Measurements from ENCODE around the gene AP3S2. TPM values are rescaled to one million over a fixed set of nuclear protein-coding genes. Genes with fewer than 3 reads are reported as not detected.

AP3S2 gene
- total and polyA plus RNA-seq, 2 of the 8 experiments (the other 6 are each of a cell fraction or from before 2014, with no cell fraction given) = 19.2 to 45.4 TPM

DNA sequence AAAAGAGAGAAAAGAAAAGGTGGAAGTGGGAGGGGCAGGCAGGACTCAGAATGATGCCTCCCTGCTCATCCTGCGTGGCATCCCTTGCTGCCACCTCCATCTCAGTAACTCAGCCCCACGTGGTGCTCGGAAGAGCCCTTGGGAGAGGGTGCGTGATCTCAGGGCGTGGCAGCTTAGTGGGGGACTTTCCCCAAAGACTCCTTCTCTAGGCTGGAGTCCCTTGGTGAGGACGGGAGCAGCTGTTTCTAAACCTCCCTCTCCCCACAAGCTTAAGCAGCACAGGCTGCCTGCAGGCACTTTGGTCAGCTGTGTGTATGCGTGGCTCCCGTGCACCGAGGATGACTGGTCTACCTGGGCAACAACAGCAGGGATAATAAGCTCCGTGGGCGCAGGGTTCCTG lies 71.8 kb downstream of the AP3S2 start:
- Histone ChIP-seq H2BK12ac (ENCODE audit: low read depth, low read length) (no peak overlapping the region), H3K4ac (replicated peaks; ENCODE audit: insufficient read length, low read depth, low read length) (no peak overlapping the region), H3K9me3 (ENCODE audit: insufficient read depth in 2 of 2, low read depth in 1 of 2, low read length in 1 of 2) (no peaks in the 10 kb centered on the region), H4K20me1 (replicated peaks in 1 of 2; ENCODE audit: control insufficient read depth in 1 of 2, insufficient read depth in 2 of 2, low read length in 2 of 2) (no peaks in the 10 kb centered on the region), H3K18ac (ENCODE audit: extremely low read depth, low read length) (no peak overlapping the region), H3K4me1 (replicated peaks in 1 of 4; ENCODE audit: control insufficient read depth in 3 of 4, insufficient read depth in 4 of 4, low read length in 3 of 4) (peaks cover 0 to 9% (median 2%) of the 10 kb centered on the region in 4 experiments; a peak in 1 of 7 replicates), H2BK20ac (ENCODE audit: low read length) (no peak overlapping the region), H3K4me2 (ENCODE audit: insufficient read depth in 1 of 2, low read depth in 2 of 2, low read length in 2 of 2) (no peak overlapping the region), H2AK5ac (ENCODE audit: low read depth, low read length) (no peak overlapping the region), H3K14ac (ENCODE audit: insufficient read length) (no peak overlapping the region), H3K27me3 (replicated peaks in 1 of 4; ENCODE audit: control insufficient read depth in 3 of 4, extremely low read depth in 1 of 4, insufficient read depth in 3 of 4, low read length in 3 of 4) (no peaks in the 10 kb centered on the region), H3K4me3 (ENCODE audit: extremely low read depth in 1 of 4, insufficient read depth in 2 of 4, low read depth in 3 of 4, low read length in 4 of 4) (no peak overlapping the region), H3K23me2 (ENCODE audit: low read depth, low read length) (no peaks in the 10 kb centered on the region), H4K5ac (ENCODE audit: insufficient read length, low read depth, low read length) (no peak overlapping the region), H3K79me1 (ENCODE audit: low read depth, low read length) (no peaks in the 10 kb centered on the region), H3K9ac (replicated peaks in 1 of 4; ENCODE audit: extremely low read depth in 1 of 4, low read depth in 3 of 4, low read length in 3 of 4) (no peak overlapping the region), H4K8ac (ENCODE audit: extremely low read depth, insufficient read depth, low read length) (no peak overlapping the region), H2BK5ac (ENCODE audit: low read depth, low read length) (no peak overlapping the region), H2BK120ac (replicated peaks; ENCODE audit: low read depth, low read length) (no peak overlapping the region), H3K36me3 (ENCODE audit: control insufficient read depth in 2 of 4, insufficient read depth in 4 of 4, low read length in 3 of 4) (no peaks in the 10 kb centered on the region), H3K27ac (ENCODE audit: low read depth, low read length) (no peak overlapping the region), H2BK15ac (ENCODE audit: low read length) (peak overlapping the region; percentile 25; the same call in 1 of the 2 replicates), H2AFZ (ENCODE audit: low read length) (no peak overlapping the region), H3K56ac (replicated peaks; ENCODE audit: insufficient read length, low read depth, low read length) (no peak overlapping the region), H3K23ac (ENCODE audit: insufficient read length) (no peak overlapping the region), H4K91ac (replicated peaks; ENCODE audit: insufficient read length, low read length) (no peak overlapping the region), H3K79me2 (ENCODE audit: control insufficient read depth in 1 of 2, insufficient read depth in 2 of 2, low read length in 2 of 2) (no peaks in the 10 kb centered on the region)
- no peak for DNase-seq (ENCODE audit: low read depth in 1 of 2, low spot score in 2 of 2)
- no peak for FAIRE-seq
- CTCF ChIA-PET (ENCODE audit: partially characterized antibody) = interaction anchor here (1.0 to 4.3 kb wide), 7 partner anchors 17 to 61 kb away, joined by 3 to 20 read pairs (median 4); no protein-coding TSS in a partner anchor
- POLR2A ChIA-PET (ENCODE audit: partially characterized antibody) = interaction anchor here (0.9 kb wide), 1 partner anchor 146 kb away, joined by 3 read pairs; no protein-coding TSS in a partner anchor
- WGBS, 2 experiments (ENCODE audit: extremely low coverage in 1 of 2, insufficient coverage in 1 of 2, insufficient read length in 1 of 2, insufficient replicate concordance in 2 of 2, low coverage in 1 of 2, low lambda C conversion rate in 2 of 2, missing lambda C conversion rate in 1 of 2) = 77% methylated on average over 7 of the region's 11 CpGs; no CpG with 5 or more reads in 1 of the 2 experiments
- TF ChIP-seq YY1 (IDR thresholded peaks at IDR 0.05; ENCODE audit: low read depth, low read length) (no peak), CEBPB (IDR thresholded peaks at IDR 0.05; ENCODE audit: low read depth, low read length) (no peak), CBX5 (IDR thresholded peaks at IDR 0.05; ENCODE audit: low read depth, low read length) (no peak), ZNF274 (IDR thresholded peaks at IDR 0.05; ENCODE audit: borderline replicate concordance, extremely low read depth, low read length) (no peak), RFX5 (IDR thresholded peaks at IDR 0.05; ENCODE audit: borderline replicate concordance, low read depth, low read length) (no peak), POLR2A (IDR thresholded peaks at IDR 0.05; ENCODE audit: control extremely low read depth in 1 of 2, low read depth in 2 of 2, low read length in 2 of 2) (no peak), HDAC6 (IDR thresholded peaks at IDR 0.05; ENCODE audit: low read depth, low read length) (no peak), NRF1 (IDR thresholded peaks at IDR 0.05; ENCODE audit: low read depth, low read length) (no peak), TCF12 (IDR thresholded peaks at IDR 0.05; ENCODE audit: low read depth, low read length) (no peak), POU5F1 (IDR thresholded peaks at IDR 0.05; ENCODE audit: low read depth, low read length) (no peak), GTF2F1 (IDR thresholded peaks at IDR 0.05; ENCODE audit: borderline replicate concordance, low read depth, low read length) (no peak), KDM5A (IDR thresholded peaks at IDR 0.05; ENCODE audit: low read length) (no peak), CBX8 (IDR thresholded peaks at IDR 0.05; ENCODE audit: borderline replicate concordance, low read depth, low read length) (no peak), TAF1 (IDR thresholded peaks at IDR 0.05; ENCODE audit: low read depth, low read length) (no peak), ASH2L (IDR thresholded peaks at IDR 0.05; ENCODE audit: low read length) (no peak), SP4 (IDR thresholded peaks at IDR 0.05; ENCODE audit: low read length) (no peak)
